ENCODE data around the gene GSG1.
"Not testable (repeated sequence)": the region's sequence is repeated elsewhere in the genome, so short reads cannot be mapped to it uniquely, and the experiment has no call there.

The GSG1 gene

DNA sequence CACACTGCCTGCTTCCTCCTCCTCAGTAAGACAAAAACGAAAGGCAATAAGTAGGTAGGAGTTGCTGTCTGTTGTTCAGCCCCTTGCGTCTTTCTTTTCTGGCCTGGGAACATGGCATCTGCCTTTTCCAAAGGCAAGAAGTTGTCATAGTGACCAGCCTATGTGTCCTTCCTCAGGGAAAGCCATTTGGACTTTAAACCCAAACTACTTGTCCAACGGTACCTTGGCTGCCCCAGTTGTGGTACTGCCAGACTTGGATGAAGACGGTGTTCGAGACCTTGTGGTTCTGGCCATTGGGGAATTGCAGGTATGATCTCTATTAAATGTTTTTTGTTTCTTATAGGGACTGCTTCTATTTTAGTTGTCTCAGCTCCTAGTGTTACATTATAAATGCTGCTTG lies 40.8 kb downstream of the GSG1 start:
- no peak for DNase-seq (ENCODE audit: low read depth in 2 of 2)

DNA sequence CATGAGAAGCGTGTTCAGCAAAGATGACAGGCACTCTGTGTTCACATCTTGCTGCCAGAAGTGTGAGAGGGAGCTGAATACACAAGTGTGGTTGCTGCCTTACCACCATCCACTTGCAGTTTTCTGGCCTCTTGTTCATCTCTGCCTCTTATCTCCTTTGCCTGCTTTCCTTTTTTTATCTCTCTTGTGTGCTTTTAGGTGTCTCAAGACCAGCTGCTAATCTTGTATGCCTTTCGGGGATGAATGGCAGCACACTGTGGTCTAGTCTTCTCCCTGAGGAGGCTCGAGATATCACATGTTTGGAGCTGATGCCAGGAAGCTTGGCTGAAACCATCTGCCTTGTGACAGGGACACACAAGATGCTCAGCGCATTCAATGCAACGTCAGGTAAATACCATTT lies 42.1 kb downstream of the GSG1 start:
- no peak for DNase-seq (ENCODE audit: low read depth in 2 of 2)

DNA sequence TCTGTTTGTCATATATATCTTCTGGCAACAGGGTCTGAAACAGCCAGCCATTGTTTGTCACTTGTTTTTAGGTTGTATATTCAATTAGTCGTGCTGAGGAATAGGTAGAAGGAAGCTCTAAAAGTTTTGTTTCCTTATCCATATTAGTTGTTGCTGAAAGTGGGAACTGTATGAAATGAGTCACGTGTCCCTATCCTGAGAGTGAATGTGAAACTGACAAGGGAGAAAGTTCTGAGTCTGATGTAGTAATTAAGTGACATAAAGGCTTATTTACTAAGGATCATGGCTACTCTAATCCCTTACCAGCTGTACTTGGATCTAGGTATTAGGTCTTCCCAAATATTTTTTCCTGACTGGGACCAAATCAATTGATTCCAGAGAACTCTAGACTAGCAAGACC lies 42.9 kb downstream of the GSG1 start:
- no peak for DNase-seq (ENCODE audit: low read depth in 2 of 2)

DNA sequence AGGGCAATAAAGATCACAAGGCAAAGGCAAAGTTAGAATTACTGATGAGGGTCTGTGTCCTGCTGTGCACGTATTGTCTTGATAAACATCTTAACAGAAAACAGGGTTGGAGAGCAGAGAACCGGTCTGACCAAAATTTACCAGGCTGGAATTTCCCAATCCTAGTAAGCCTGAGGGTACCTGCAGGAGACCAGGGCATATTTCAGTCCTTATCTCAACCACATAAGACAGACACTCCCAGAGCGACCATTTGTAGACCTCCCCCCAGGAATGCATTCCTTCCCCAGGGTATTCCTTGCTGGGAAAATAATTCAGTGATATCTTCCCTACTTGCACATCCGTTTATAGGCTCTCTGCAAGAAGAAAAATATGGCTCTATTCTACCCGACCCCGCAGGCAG lies 49.9 kb downstream of the GSG1 start:
- not testable (repeated sequence) for DNase-seq (ENCODE audit: low read depth in 2 of 2)

DNA sequence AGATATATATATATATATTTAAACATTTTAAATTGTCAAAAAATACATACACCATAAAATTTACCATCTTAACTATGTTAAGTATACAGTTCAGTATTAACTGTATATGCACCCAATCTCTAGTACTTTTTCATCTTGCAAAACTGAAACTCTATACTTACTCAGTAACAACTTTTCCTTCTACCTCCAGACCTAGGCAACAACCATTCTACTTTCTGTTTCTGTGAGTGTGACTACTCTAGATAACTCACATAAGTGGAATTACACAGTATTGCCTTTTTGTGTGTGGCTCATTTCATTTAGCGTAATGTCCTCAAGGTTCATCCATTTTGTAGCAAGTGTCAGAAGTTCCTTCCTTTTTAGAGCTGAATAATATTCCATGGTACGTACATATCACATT lies 51.0 kb downstream of the GSG1 start:
- DNase-seq (ENCODE audit: low read depth in 2 of 2): no peak

DNA sequence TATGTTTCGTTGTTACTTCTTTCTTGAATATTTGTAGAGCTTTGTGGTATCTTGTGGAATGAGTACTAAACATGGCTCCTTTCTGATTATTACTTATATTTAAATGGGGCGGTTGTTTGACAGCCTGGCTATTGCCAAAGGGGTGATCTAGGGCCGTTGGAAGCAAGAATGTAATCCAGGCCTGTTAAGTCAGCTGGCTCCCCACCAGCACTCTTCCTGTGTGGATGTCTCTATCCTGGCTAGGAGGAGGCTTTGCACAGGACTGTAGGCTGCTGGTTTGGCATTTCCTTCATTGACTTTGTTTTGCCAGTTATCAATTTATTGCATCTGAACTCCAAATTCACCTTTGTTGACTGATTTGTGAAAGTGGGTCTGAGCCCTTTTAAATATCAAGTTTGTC lies 53.7 kb downstream of the GSG1 start:
- DNase-seq (ENCODE audit: low read depth in 2 of 2): no peak

DNA sequence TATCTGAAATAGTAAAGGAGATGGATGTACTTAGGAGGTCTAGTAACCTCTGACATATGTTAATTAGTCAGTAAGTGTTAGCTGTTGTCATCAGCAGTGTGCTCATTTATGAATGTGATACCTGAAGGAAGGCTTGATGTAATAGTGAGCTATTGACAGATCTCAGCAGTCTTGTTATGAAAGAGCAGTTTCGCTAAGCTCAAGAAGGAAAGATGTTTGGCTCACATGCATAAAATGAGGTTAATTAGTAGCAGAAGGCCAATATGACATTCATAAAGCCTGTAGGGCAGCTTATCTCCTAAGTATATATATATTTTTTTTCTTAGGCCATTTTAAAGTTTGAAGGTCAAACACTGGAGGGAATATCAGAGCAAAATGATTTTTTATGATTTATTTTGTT lies 56.5 kb downstream of the GSG1 start:
- DNase-seq (ENCODE audit: low read depth in 2 of 2): no peak

DNA sequence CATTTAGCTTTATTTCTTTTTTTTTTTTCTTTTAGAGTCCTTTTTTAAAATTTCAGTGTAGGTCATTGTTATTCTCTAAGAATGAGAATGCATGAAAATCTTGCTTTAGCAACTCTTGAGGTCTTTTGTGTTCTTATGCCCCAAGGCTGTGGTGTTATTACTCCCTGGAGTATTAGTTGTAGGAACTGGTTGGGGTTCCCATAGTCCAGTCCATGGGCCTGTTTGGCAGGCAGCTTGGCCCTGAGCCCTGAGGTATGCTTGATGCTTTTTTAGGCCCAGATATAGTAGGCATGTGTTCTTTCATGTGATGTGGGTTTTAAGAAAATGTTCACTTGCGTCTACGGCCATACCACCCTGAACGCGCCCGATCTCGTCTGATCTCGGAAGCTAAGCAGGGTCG lies 57.7 kb downstream of the GSG1 start:
- DNase-seq (ENCODE audit: low read depth in 2 of 2): no peak

DNA sequence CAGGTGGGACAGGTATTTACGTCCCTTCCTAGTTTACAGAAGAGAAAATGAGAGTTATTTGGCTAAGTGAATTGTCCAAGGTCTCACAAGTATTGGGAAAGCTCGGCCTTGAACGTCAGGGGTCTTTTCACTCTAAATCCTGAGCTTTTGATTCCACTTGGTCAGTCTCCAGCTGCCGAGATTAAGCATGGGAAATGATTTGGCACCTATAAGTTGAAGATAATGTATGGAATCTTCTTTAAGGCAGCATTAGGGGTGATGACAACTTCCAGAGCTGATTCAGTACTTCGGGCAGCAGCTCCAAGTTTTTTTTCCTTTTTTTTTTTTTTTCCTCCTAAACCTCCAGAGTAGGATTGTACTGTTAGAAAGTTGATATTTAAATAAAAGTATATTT lies 58.6 kb downstream of the GSG1 start:
- DNase-seq (ENCODE audit: low read depth in 2 of 2): no peak

DNA sequence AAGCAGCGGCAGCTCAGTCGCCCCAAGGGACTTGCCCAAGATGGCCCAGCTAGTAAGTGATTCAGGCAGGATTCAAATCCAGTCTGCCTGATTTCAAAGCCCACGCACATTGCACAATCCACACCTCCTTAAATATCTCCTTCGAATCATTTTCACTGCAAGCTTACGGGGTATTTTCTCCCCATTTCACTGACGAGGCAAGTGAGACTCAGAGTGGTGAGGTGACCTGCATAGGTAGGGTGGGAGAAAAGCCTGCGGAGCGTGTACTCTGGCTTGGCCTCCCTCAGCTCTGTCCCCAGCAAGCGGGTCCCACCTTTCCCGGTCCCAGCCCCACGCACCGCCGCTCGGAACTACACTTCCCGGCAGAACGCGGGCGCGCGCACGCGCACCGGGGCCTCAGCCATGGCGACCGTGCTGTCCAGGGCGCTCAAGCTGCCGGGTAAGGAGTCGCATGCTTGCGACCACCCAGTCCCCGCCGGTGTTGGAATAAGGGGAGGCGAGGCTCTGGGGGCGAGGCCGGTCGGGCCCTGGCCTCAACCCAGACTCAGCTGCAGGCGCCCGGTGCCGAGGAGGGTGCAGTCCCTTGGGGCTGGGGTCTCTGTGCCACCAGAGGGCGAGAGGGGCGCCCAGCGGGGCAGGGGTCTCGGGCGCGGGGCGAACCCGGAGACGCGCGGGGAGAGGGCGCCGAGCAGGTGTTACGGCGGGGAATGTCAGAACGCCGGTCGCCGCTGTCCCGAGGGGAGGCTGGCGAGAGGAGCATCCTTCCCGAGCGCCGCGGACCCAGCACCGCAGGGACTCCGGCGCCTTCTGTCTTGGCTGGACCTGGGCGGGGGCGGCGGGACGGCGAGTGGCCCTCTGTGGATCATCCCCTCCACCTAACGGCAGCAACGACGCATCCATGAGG lies 59.2 kb downstream of the GSG1 start, which contains the start of gene FAM234B:
Gene FAM234B, plus strand, starts transcription at position 380 of the 904 bp plus-strand sequence. Its CDS starts 23 bp downstream, at position 403.
- DNase-seq (ENCODE audit: low read depth in 2 of 2): peak; percentile 29 to 57

DNA sequence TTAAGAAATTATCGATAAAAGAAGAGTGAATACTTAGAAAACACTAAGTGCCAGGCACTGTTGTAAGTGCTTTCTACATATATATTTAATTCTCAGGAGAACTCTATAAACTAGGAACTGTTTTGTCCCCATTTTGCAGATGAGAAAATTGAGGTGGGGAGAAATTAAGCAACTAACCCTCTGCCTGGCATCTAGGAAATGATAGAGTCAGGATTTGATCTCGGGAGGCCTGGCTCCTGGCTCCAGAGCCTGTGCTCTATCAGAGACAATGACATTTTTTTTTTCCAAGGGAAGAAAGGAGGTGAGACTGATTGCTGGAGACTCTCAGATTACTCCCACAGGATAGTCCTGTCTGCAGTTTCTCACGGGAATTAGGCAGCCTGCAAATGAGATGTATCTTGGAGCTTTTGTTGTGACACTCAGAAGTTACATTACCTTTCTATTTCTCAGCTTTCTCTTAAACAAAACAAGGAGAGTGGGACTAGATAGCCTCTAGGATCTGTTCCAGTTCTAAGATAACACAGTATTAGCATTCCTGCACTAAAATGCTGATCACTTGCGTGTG lies 60.7 kb downstream of the GSG1 start:
- DNase-seq (ENCODE audit: low read depth in 2 of 2): no peak

DNA sequence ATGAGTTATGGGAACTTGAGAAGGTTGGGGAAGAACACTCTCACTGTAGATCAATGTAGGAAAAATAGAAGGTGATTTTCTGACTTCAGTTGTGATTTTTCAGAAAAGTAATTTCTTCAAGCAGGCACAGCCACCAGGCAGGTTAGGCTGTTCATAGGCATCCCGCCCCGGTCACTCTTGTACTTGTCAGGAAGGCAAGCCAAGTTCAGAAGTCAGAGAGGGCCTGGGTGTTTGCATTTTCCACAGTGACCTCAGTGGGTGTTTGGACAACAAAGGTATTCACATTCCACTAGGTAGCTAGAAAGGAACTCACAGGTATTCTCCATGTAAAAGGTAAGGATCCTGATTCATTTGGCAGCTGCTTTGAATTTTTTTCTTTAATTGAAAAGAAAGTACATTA lies 62.2 kb downstream of the GSG1 start:
- no peak for DNase-seq (ENCODE audit: low read depth in 2 of 2)

DNA sequence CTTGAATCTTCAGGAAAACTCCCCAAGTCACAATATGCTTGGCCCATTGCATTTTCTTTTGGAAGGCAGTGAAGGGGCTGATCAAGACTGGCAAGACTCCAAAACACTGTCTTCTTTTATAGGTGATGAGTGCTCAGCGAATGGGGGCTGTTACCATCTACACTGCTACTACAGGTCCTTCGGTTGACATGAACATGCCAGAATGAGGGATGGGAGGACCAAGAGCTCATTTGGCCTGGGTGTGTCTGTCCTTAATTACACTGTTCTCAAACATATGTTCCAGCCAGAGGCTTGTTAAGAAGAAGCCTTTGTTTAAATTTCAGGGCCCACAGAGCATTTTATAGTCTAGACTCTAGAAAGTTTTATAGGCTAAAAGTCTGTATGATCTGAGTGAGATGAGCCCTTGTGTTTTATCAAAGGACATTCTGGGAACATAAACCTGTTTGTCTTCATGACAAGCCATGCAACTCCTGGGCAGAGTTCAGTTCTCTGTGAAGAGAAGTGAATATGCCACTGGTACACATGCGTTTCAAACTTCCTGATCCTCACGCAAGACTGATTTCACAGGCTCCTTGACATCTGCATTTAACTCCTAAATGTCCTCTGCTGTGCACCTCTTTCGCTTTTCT lies 64.0 kb downstream of the GSG1 start:
- DNase-seq (ENCODE audit: low read depth in 2 of 2): no peak

DNA sequence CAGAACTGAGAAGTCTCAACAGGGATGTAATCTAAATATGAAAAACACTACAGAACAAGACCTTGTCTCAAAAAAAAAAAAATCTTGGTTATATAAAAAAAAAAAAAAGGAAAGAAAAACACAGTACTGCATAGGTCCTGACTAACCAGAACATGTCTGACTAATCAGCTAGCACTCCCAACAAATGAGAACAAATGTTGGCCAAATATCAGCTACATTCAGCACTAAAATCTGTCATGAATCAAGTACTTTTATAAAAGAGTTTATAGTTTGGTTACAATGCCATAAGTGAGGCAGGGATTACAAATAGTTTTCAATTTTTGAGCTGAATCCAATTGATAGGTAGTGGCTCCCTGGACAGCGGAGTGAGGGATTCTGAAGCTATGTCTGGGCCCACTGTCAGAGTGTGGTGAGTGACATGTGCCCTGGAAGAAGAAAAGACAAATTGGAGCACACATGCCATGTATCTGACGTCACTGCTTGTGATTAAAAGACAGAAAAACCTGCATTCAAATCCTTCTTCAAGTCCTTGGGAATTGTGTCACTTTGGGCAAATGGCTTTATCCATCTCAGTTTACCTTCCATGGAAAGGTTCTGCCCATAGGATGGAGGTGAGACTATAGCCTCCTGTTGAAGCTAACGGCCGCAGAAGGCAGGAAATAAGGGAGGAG lies 64.8 kb downstream of the GSG1 start:
- DNase-seq (ENCODE audit: low read depth in 2 of 2): no peak

DNA sequence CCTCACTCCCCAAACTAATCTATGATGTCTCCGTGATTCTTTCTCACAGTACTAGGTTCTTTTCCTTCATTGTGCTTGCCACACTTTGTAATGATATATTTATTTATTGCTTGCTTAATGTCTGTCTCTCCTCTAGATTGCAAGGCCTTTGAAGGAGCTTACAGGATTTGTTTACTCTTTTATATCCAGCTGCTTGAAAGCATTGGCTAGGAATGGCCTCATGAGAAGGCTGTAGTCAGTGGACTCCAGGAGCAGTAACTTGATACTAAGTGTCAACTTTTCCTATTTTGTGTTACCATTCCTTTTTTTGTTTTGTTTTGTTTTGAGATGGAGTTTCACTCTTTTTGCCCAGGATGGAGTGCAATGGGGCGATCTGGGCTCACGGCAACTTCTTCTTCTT lies 66.6 kb downstream of the GSG1 start:
- DNase-seq (ENCODE audit: low read depth in 2 of 2): no peak

DNA sequence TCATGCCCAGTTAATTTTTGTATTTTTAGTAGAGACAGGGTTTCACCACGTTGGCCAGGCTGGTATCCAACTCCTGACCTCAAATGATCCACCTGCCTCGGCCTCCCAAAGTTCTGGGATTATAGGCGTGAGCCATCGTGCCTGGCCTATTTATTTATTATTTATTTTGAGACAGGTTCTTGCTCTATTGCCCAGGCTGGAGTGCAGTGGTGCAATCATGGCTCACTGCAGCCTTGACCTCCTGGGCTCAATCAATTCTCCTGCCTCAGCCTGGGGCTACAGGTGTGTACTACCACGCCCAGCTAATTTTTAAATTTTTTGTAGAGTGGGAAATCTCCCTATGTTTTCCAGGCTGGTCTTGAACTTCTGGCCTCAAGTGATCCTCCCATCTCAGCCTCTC lies 68.1 kb downstream of the GSG1 start:
- not testable (repeated sequence) for DNase-seq (ENCODE audit: low read depth in 2 of 2)

Data from stimulated activated CD4-positive, alpha-beta T cell treated with anti-CD3 and anti-CD28 coated beads, Interleukin-1b, Interleukin-23, amount 100 ng/mL, for 1 hour (primary cell).